Stimulated activated CD8-positive, alpha-beta memory T cell treated with anti-CD3 and anti-CD28 coated beads, Interleukin-12 subunit alpha, Interleukin-12 subunit beta, amount 100 ng/mL, for 4 hours (primary cell): Measurements from ENCODE around the gene FAM222A.
"Not testable (repeated sequence)": the region's sequence is repeated elsewhere in the genome, so short reads cannot be mapped to it uniquely, and the experiment has no call there.

Experiments used
- DNase-seq: peaks from one replicate; pipeline ENCODE4 v3.0.0-alpha.2; 2020; ENCODE audit warnings: low read depth

Gene FAM222A

GRCh38 chr12:109693653-109694600 is 19.7 kb upstream of the FAM222A start:
- DNase-seq, result no peak

GRCh38 chr12:109694629-109695028 is 19.0 kb upstream of the FAM222A start:
- not testable (repeated sequence) for DNase-seq

- no peak for DNase-seq
Measured at GRCh38 chr12:109695416-109695815, 18.2 kb upstream of the FAM222A start.

- no peak for DNase-seq
Measured at GRCh38 chr12:109695961-109696461, 17.6 kb upstream of the FAM222A start.

- no peak for DNase-seq
Measured at GRCh38 chr12:109696485-109697269, 16.9 kb upstream of the FAM222A start.

GRCh38 chr12:109697270-109697553 is 16.4 kb upstream of the FAM222A start:
- DNase-seq, result no peak

GRCh38 chr12:109697877-109698468 is 15.7 kb upstream of the FAM222A start:
- no peak for DNase-seq

GRCh38 chr12:109698820-109699219 is 14.8 kb upstream of the FAM222A start:
- no peak for DNase-seq

GRCh38 chr12:109701064-109701463 is 12.6 kb upstream of the FAM222A start:
- no peak for DNase-seq

- no peak for DNase-seq
Measured at GRCh38 chr12:109702111-109702841, 11.3 kb upstream of the FAM222A start.

- no peak for DNase-seq
Measured at GRCh38 chr12:109703684-109704083, 9.9 kb upstream of the FAM222A start.

GRCh38 chr12:109704371-109705098 is 9.1 kb upstream of the FAM222A start:
- DNase-seq, result no peak

GRCh38 chr12:109705291-109705690 is 8.3 kb upstream of the FAM222A start:
- DNase-seq, result no peak

GRCh38 chr12:109706398-109706746 is 7.3 kb upstream of the FAM222A start:
- DNase-seq, result no peak

- no peak for DNase-seq
Measured at GRCh38 chr12:109706747-109707469, 6.7 kb upstream of the FAM222A start.

- DNase-seq, result no peak
Measured at GRCh38 chr12:109707470-109707821, 6.2 kb upstream of the FAM222A start.

- DNase-seq, result no peak
Measured at GRCh38 chr12:109708939-109709338, 4.7 kb upstream of the FAM222A start.

GRCh38 chr12:109709401-109709991 is 4.1 kb upstream of the FAM222A start:
- no peak for DNase-seq

- no peak for DNase-seq
Measured at GRCh38 chr12:109710205-109710746, 3.3 kb upstream of the FAM222A start.
